Natural killer cell (primary cell): ENCODE results near the gene RPL22. TPM values are rescaled to one million over a fixed set of nuclear protein-coding genes. Genes with fewer than 3 reads are reported as not detected.
"Not testable (repeated sequence)": the region's sequence is repeated elsewhere in the genome, so short reads cannot be mapped to it uniquely, and the experiment has no call there.

Experiments
- ATAC-seq, 3 donors: fragments of 150-1000 bp in 2 of 3; fragments of 200-7000 bp in 1 of 3; cut with Tn5 transposase; 1 replicate in 1 of 3; 2 replicates in 2 of 3; pipeline ENCODE4 v1.10.0; 2021; ENCODE audit warnings: mild to moderate bottlenecking in 2 of 3, moderate library complexity in 2 of 3
- DNase-seq, 2 donors: peaks; one replicate each; pipeline versions ENCODE4 v3.0.0 to v3.0.0-alpha.2; 2013 to 2021; ENCODE audit warnings: mixed read lengths in 1 of 2
- H3K27ac ChIP-seq: one replicate; pipeline ENCODE4 v1.5.1; 2013; ENCODE audit warnings: mild to moderate bottlenecking, low read length
- H3K27me3 ChIP-seq: one replicate; pipeline ENCODE4 v1.6.1; 2013; ENCODE audit warnings: low read length; ENCODE audit not compliant: control insufficient read depth, insufficient read depth
- H3K36me3 ChIP-seq: one replicate; pipeline ENCODE4 v1.6.1; 2013; ENCODE audit warnings: low read length; ENCODE audit not compliant: control insufficient read depth, insufficient read depth
- H3K4me1 ChIP-seq: one replicate; pipeline ENCODE4 v1.6.1; 2013; ENCODE audit warnings: low read length; ENCODE audit not compliant: control insufficient read depth, insufficient read depth
- H3K4me3 ChIP-seq: one replicate; pipeline ENCODE4 v1.5.1; 2013; ENCODE audit warnings: low read length
- H3K9me3 ChIP-seq: one replicate; pipeline ENCODE4 v1.6.1; 2013; ENCODE audit warnings: low read length; ENCODE audit not compliant: control insufficient read depth, insufficient read depth
- H3K27ac Mint-ChIP-seq, 2 donors: one replicate each; pipeline ENCODE4 v1.8.0; 2022; ENCODE audit warnings: mild to moderate bottlenecking in 2 of 2, mixed read lengths in 2 of 2, moderate library complexity in 1 of 2
- H3K27me3 Mint-ChIP-seq, 2 donors: one replicate each; pipeline ENCODE4 v1.8.0; 2022; ENCODE audit warnings: low read depth in 2 of 2, mixed read lengths in 2 of 2
- H3K36me3 Mint-ChIP-seq: one replicate; pipeline ENCODE4 v1.8.0; 2022; ENCODE audit warnings: mixed read lengths
- H3K4me1 Mint-ChIP-seq, 2 donors: one replicate each; pipeline ENCODE4 v1.8.0; 2022; ENCODE audit warnings: mixed read lengths in 2 of 2
- H3K4me3 Mint-ChIP-seq: one replicate; pipeline ENCODE4 v1.8.0; 2022; ENCODE audit warnings: mild to moderate bottlenecking, moderate library complexity, mixed read lengths
- H3K9me3 Mint-ChIP-seq, 2 donors: one replicate each; pipeline ENCODE4 v1.8.0; 2022; ENCODE audit warnings: mixed read lengths in 2 of 2
- CTCF ChIP-seq: fragments of 200-600 bp; IDR thresholded peaks from one replicate; pipeline ENCODE4 v1.8.0; 2022; ENCODE audit warnings: antibody characterized with exemption
- WGBS: methylation state at CpG from one replicate; pipeline ENCODE4 v1.1.7; 2013; ENCODE audit warnings: missing lambda C conversion rate; ENCODE audit not compliant: insufficient coverage; 5-methylcytosine and 5-hydroxymethylcytosine counted together
- intact Hi-C: fragments of 100-400 bp; cut with micrococcal nuclease; formaldehyde crosslinking; loops from one replicate; pipeline ENCODE4 v1.14.2; 2022
- total RNA-seq, 4 donors: library from RNA; stranded (reverse); fragments of 120-200 nt in 1 of 4; gene quantifications; one replicate each; pipeline versions ENCODE4 v1.2.3 to v1.2.4, GENCODE V29; 2013 to 2022

Gene RPL22
- total RNA-seq, 3 donors from 2014 or later (not counting 1 experiment from before 2014, with no cell fraction given): 210 to 239 (median 228) TPM

- H3K9me3 Mint-ChIP-seq: no peaks in the 10 kb centered on the region
- no peak overlapping the region for H3K4me3 Mint-ChIP-seq
- peaks cover 0 to 5% of the 10 kb centered on the region in 2 donors for H3K4me1 Mint-ChIP-seq
- H3K36me3 ChIP-seq: peaks cover 20% of the 10 kb centered on the region
- ATAC-seq: no peak
- intact Hi-C loops: no loop called here
- H3K36me3 Mint-ChIP-seq: peaks cover 6% of the 10 kb centered on the region
- H3K4me3 ChIP-seq: no peak overlapping the region
- WGBS: 94% methylated on average over 8 of the region's 8 CpGs
- H3K27ac ChIP-seq: no peak overlapping the region
- H3K27ac Mint-ChIP-seq: no peak overlapping the region
- no peaks in the 10 kb centered on the region for H3K27me3 ChIP-seq
- no peak for TF ChIP-seq CTCF
- peaks cover 5% of the 10 kb centered on the region in 2 donors for H3K27me3 Mint-ChIP-seq
- H3K4me1 ChIP-seq: no peaks in the 10 kb centered on the region
- DNase-seq: no peak
- no peaks in the 10 kb centered on the region for H3K9me3 ChIP-seq
Measured at GRCh38 chr1:6220236-6220635, 20.8 kb upstream of the RPL22 start.

- H3K27me3 Mint-ChIP-seq, H3K4me3 Mint-ChIP-seq, H3K4me3 ChIP-seq, H3K9me3 Mint-ChIP-seq, H3K27me3 ChIP-seq, DNase-seq, H3K9me3 ChIP-seq, H3K27ac ChIP-seq, H3K36me3 Mint-ChIP-seq, H3K27ac Mint-ChIP-seq, intact Hi-C loops, H3K4me1 Mint-ChIP-seq, ATAC-seq, H3K4me1 ChIP-seq: not testable (repeated sequence)
- WGBS: 94% methylated on average over 11 of the region's 11 CpGs
- peaks cover 17% of the 10 kb centered on the region for H3K36me3 ChIP-seq
Measured at GRCh38 chr1:6219641-6220040, 20.2 kb upstream of the RPL22 start.

- H3K9me3 ChIP-seq: no peaks in the 10 kb centered on the region
- ATAC-seq (no peak), DNase-seq (no peak)
- H3K27me3 Mint-ChIP-seq: peaks cover 5 to 8% of the 10 kb centered on the region in 2 donors
- 94% methylated on average over 16 of the region's 16 CpGs for WGBS
- intact Hi-C loops: no loop called here
- peaks cover 7% of the 10 kb centered on the region for H3K36me3 ChIP-seq
- no peak overlapping the region for H3K4me3 Mint-ChIP-seq
- no peaks in the 10 kb centered on the region for H3K36me3 Mint-ChIP-seq
- no peak for TF ChIP-seq CTCF
- H3K9me3 Mint-ChIP-seq: no peaks in the 10 kb centered on the region
- H3K4me1 ChIP-seq: no peaks in the 10 kb centered on the region
- no peak overlapping the region for H3K27ac Mint-ChIP-seq
- H3K27me3 ChIP-seq: no peaks in the 10 kb centered on the region
- no peak overlapping the region for H3K4me3 ChIP-seq
- no peak overlapping the region for H3K27ac ChIP-seq
- H3K4me1 Mint-ChIP-seq: no peaks in the 10 kb centered on the region
Measured at GRCh38 chr1:6218375-6219164, 19.2 kb upstream of the RPL22 start.

GRCh38 chr1:6212193-6212959, 13.0 kb upstream of the RPL22 start:
- Mint-ChIP-seq H3K4me1 (no peaks in the 10 kb centered on the region), H3K27me3 (peaks cover 8 to 22% of the 10 kb centered on the region in 2 donors), H3K27ac (no peak overlapping the region), H3K9me3 (no peaks in the 10 kb centered on the region), H3K36me3 (no peaks in the 10 kb centered on the region), H3K4me3 (no peak overlapping the region)
- Histone ChIP-seq H3K4me1 (peaks cover 11% of the 10 kb centered on the region), H3K27me3 (peaks cover 8% of the 10 kb centered on the region), H3K27ac (no peak overlapping the region), H3K36me3 (no peaks in the 10 kb centered on the region), H3K4me3 (no peak overlapping the region), H3K9me3 (no peaks in the 10 kb centered on the region)
- TF ChIP-seq CTCF: no peak
- no peak for ATAC-seq
- intact Hi-C loops: no loop called here
- no peak for DNase-seq
- WGBS: 57% methylated on average over 20 of the region's 20 CpGs
